CD4-positive, alpha-beta T cell treated with Interferon gamma for 1 hour (primary cell): Measurements from ENCODE around the gene WDR31.
"Not testable (repeated sequence)": the region's sequence is repeated elsewhere in the genome, so short reads cannot be mapped to it uniquely, and the experiment has no call there.

ENCODE experiments used
- DNase-seq: peaks from one replicate; pipeline ENCODE4 v3.0.0-alpha.2; 2020

The WDR31 gene

DNA sequence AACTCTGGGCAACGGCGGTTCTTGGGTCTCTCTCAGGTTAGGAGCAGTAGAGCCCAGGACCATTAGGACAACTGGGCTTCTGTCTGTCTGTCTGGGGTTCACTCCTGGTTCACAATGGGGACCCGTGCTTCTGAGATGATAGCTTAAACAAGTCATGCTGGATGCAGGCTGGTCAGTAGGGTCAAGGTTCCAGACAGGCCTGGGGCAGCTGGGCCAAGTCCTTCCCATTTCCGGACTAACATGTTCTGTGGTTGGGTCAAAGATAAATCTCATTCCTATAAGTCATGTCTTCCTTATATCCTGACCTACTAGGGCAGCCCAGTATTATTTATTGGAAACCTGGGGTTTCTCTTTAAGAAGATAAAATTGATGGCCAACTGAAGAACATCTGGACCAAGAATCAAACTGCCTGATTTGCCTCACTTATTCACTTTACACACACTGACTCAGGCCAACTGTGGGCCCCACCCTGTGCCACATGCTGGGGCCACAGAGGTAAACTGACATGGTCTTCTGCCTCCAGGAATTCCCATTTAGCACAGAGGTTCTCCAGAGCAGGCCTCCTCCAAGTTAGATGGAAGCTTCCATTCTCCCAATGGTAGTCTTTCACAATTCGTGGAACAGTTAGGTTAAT, 28.4 kb upstream of the WDR31 start:
- DNase-seq, result no peak

GRCh38 chr9:113365652-113366051, 25.6 kb upstream of the WDR31 start:
- not testable (repeated sequence) for DNase-seq

DNA sequence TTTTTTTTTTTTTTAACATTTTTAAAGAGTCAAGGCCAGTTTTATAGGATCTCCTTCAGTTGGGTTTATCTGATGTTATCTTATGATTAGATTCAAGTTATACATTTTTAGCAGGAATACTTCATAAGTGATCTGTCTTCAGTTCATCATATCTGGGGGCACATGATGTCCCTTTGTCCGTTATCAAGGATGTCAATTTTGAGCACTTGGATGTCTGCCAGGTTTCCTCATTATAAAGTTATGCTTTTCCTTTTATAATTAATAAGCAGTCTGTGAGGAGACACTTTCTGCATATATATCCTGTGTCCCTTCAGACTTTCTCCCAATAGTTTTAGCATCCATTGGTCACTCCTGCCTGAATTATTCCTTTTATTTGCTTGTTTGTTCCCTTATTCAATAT, 24.9 kb upstream of the WDR31 start:
- DNase-seq, result no peak

GRCh38 chr9:113363336-113363735, 23.3 kb upstream of the WDR31 start:
- no peak for DNase-seq

DNA sequence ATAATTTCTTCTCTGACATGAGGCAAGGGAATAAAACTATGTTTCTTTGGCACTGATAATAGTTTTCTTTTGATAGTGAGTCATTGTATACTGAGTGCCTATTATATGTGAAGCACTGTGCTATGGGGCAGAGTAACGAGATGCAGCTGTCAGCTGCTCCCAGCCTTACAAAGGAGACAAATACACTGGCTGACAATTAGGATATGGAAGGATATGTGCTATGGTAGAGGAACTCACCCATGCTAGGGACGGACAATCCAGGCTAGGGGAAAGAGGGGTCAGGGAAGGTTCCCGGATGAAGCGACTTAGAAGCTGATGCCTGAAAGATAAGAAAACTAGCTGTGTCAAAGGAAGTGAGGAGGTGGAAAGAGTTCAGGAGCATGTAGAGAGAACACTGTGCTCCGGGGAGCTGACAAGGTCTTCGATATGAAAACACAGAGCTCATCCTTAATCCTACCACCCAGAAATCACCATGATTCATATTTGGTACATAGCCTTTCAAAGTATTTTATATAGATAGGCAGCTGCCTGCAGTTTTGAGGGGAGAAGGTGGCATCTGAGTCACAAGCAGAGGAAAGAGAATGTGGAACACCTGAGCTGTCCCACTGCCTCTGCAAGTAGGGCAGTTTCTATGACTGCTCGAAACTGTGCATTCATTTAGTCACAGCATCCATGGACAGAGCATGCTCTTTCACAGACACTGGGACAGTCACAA, 21.4 kb upstream of the WDR31 start:
- DNase-seq, result no peak

DNA sequence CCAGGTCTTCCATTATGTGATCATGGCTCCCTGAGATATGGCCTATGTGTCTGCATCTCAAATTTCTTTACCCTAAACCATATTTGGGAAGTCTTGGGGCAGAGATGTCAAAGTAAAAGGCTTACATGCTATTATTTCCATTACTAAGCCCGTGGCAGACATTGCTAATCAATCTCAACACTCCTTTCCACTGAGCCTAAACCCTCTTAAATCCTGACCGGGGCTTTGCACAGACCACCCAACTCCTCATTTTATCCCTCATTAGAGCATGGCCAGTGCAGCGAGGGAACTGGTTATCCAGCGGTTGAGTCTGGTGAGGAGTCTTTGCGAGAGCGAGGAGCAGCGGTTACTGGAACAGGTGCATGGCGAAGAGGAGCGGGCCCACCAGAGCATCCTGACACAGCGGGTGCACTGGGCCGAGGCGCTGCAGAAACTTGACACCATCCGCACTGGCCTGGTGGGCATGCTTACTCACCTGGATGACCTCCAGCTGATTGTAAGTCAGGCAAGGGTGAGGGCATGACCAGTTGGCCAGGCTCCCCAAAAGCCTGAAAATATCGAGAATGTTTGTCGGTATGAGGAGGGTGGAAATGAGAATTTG, 20.3 kb upstream of the WDR31 start:
- no peak for DNase-seq

- no peak for DNase-seq
Measured at GRCh38 chr9:113359385-113359784, 19.3 kb upstream of the WDR31 start.

- no peak for DNase-seq
Measured at GRCh38 chr9:113356686-113357292, 16.7 kb upstream of the WDR31 start.

DNA sequence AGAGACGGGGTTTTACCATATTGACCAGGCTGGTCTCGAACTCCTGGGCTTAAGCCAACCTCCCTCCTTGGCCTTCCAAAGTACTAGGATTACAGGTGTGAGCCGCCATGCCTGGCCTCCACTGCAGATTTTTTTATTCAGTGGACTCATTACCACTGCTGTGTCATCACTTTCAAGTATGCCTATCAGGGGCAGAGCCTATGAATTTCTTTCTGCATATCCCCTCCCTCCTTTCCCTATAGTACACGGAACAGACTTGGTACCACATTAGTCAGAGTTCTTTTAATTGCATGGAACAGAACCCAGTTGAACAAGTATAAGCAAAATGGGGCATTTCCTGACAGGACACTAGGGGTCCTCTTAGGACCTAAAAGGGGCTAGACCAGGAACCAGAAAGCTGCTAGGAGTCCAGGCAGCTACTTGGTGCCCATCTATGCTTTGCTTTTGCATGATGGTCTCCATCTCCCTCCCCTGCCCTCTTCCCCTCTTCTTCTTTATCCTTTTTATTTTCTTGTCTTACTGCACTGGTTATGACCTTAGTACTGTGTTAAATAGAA, 15.0 kb upstream of the WDR31 start:
- DNase-seq, result no peak

DNA sequence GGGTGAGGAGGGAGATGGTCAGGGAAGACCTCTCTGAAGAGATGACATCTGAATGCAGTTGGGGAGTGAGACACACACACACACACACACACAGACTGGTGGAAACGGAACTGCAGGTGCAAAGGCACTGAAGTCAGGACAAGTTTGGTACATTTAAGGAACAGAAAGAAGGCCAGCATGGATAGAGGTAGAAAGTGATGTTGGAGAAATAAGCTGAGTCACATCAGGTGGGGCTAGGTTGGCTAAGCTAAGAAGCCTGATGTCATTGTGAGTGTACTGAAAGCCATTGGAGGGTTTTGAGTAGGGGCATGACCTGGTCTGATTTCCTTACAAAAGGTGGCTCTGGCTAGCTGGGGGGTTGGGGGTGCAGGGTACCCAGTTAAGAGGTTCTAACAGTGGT, 12.3 kb upstream of the WDR31 start:
- DNase-seq, result no peak

DNA sequence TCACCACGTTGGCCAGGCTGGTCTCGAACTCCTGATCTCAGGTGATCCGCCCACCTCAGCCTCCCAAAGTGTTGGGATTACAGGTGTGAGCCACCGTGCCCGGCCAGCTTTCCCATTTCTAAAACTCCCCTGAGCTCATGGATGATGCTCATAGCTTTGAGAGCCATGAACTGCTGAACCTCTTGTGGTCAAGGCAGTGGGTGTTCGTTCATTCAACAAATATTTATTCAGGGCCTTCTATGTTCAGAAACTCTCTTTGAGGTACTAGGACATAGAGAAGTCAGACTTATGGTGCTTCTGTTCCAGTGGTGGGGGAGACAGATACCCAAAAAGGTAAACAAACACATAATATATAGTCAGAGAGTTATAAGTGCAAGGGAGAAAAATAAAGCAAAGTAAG, 11.9 kb upstream of the WDR31 start:
- no peak for DNase-seq

GRCh38 chr9:113350937-113351336, 10.9 kb upstream of the WDR31 start:
- DNase-seq, result peak; percentile 25

- no peak for DNase-seq
Measured at GRCh38 chr9:113350107-113350661, 10.1 kb upstream of the WDR31 start.

DNA sequence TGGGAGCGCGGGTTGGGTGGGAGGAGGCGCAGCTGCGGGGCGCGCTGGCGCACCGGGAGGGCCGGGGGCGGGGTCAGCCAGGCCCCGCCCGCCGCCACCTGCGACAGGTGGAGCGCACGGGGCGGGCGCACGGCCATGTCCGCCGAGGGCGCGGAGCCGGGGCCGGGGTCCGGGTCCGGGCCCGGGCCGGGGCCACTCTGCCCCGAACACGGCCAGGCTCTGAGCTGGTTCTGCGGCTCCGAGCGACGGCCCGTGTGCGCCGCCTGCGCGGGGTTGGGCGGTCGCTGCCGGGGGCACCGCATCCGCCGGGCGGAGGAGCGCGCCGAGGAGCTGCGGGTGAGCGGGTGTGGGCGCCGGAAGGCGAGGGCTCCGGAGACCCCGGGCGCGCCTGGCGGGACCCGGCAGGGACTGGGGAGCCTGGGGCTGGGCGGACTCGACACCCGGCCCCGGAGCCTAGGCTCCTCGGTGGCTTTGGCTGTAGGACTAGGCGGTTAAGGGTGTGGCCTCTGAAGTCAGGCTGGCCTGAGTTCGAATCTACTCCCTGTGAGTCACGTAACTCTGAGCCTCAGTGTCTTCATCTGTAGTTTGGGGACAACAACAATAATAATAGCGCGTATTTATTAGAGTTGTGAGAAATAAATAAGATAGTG, 9.5 kb upstream of the WDR31 start, which contains the start of gene BSPRY:
Gene BSPRY, plus strand, starts transcription at position 97 of the 650 bp plus-strand sequence. Its CDS starts 39 bp downstream, at position 136.
- DNase-seq, result peak; percentile 15

GRCh38 chr9:113349066-113349444, 9.0 kb upstream of the WDR31 start:
- no peak for DNase-seq

DNA sequence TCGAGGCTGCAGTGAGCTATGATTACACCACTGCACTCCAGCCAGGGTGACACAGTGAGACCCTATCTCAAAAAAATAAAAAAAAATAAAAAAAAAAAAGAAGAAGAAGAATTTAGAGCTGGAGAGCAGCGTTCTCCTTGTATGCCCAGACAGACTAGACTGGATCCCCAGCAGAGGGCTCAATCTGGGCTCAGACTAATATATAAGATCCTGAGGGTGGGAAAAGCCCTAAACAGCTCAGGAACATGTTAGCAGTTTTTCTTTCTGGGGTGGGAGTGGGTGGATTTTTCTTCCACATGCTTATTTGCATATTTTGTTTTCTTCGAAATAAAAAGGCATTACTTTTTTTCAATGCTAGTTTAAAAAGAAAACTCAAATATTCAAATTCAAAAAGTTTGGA, 8.4 kb upstream of the WDR31 start:
- DNase-seq, result no peak

GRCh38 chr9:113345671-113346070, 5.6 kb upstream of the WDR31 start:
- no peak for DNase-seq

GRCh38 chr9:113345190-113345589, 5.1 kb upstream of the WDR31 start:
- DNase-seq, result no peak

DNA sequence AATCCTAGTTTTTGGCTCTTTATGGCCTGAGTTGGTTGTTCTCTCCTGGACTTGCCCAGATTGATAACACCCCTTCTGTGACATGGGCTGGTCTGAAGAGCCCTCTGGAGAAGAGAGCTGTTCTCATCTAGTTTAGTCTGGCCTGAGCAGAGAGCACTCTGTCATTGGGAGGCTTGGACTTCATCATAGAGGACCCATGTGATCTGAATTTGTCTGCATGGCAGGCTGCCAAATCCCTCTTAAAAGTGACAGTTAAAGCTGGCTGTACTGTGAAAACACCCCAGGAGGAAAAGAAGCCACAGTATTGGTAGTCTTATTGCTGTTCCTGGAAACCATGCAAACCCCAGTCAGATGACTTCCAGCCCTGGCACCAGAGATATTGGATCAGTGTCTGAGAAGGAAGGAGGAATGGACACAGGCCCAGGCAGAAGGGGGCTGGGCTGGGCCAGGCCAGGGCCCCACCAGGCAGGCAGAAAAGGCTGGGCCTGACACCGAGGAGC, 3.7 kb upstream of the WDR31 start:
- no peak for DNase-seq

DNA sequence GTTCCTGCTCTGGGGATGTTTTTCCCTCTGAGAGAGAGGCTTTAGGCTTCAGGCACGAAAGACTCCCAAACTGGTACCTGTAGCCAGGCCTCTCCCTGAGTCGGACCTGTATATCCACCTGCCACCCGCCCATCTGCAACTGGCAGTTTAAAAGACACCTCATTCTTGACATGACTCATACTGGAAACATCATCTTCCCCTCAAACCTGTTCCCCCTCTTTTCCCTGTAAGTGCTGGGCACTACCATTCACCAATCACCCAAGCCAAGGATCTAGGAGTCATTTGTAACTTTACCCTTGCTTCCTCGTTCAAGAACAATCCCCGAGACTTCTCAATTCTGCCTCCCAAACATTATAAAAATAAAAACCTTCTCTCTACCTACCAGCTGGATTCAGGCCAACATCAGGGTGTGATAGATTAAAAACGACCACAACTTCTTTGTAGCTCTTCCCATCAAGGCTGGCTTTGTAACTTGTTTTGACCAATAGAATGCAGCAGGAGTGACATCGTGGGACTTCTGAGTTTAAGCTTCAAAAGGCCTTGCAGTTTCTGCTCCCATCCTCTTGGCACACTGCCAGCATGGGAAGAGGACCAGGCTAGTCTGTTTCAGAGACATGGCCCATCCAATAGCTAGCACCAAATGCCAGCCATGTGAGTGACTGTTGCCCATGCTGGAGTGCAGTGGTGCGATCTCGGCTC, 1.8 kb upstream of the WDR31 start:
- no peak for DNase-seq

DNA sequence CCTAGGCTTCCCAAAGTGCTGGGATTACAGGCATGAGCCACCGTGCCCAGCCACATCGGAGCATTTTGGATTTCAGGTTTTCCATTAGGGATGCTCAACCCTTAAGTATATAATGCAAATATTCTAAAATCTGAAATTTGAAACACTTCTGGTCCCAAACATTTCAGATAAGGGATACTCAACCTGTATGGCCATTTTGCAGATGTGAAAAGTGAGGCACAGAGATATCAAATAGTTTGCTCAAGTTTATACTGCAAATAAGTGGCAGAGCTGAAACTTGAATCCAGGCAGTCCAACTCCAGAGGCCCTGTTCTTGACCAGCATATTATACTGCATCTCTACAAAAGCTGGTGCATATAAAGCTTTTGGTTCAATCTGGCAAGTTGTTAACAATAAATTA, 2.4 kb downstream of the WDR31 start:
- no peak for DNase-seq

DNA sequence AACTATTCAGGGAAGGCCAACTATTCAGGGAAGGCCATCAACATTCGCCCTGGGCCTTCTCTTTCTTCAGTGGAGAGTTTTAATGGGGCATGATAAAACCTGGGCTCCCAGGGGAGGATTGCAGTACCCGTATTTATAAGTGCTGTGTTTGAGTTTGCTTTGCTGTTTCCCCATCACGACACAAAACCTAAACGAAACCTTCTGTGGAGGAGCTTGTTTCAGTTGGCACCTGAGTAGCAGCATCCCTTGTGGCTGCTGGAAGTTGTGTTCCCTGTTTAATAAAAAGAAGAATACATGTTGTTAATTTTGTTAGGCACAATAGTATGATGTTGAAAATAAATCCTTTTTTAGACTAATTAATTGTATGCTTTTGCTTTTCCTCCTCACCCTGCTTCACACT, 8.3 kb downstream of the WDR31 start:
- no peak for DNase-seq
